CD1c-positive myeloid dendritic cell (primary cell): ENCODE measurements around the gene RIPOR2.
"Not testable (repeated sequence)": the region's sequence is repeated elsewhere in the genome, so short reads cannot be mapped to it uniquely, and the experiment has no call there.

ENCODE experiments used
- DNase-seq: peaks from one replicate; pipeline ENCODE4 v3.0.0-alpha.2; 2016; ENCODE audit errors: extremely low spot score

RIPOR2 gene

DNA sequence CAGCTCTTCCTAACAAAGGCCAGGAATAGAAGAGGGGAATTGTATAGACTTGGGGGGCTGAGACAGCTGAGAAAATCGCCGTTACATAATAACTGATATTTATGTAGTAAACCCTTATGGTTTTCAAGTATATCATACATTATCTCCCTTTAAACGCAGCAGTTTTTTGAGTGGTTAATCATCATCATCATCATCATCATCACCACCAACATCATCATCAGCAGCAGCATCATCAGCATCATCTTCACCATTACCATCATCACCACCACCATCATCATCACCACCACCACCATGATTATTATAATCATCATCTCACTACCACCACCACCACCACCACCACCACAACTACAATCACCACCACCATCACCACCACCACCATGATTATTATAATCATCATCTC lies 9.1 kb downstream of the RIPOR2 start:
- not testable (repeated sequence) for DNase-seq

- DNase-seq = no peak
Measured at GRCh38 chr6:24926192-24926591, 9.6 kb downstream of the RIPOR2 start.

GRCh38 chr6:24925661-24926060 lies 10.1 kb downstream of the RIPOR2 start:
- no peak for DNase-seq

DNA sequence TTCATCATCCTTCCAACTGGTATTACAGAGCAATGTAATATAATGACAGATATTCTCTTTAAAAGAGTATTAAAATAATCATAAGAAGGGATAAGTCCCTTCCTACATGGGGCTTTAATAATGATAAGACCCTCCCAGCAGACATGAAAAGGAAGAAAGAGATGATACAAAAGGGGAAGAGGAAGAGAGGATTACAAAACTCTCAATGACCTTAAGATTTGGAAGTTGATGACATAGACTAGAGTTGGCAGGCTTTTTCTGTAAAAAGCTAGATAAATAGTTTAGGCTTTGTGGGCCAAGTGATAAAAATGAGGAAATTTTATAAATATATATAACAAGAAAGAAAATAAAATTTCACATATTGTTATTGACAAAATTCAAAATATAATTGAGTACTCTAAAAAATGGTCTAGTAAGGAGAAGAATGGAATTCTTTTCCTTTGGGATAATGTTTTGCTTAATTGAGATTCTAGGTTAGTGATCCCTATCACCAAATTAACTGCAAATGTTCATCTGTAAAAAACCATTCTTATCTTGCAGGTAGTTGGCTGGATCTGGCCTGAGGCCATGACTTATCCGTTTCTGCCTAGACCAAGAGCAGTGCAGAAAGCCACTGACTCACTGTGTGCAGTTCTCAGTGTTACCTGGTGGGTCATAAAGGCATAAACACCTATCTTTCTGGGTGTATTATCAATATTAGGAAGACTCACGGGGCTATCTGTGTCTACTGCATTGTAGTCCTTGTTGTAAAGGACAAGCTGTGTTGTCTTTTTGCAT lies 11.0 kb downstream of the RIPOR2 start:
- peak; percentile 30 for DNase-seq

DNA sequence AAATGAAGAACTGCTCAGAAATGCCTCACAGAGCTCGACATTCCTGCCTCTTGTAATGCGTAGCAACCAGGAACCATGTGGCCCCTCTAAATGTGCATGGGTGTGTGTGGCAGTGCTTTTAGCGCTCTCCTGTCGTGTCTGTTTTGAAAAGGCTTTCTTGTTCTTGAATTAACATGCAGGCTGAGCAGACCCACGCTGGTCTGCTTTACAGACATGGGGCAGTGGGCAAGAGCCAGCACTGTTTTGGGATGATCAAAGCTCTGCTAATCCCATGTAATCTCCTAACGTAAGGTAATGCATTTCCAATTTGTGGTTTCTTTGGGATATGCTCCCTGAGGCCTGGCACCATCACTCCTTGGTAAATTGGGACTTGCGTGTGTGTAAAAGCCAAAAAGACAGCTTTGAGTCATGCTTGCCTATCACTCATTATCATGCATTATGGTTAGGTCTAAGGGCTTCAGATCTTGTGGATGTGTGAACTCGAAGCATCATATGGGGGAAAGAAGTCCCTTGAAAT lies 11.8 kb downstream of the RIPOR2 start:
- DNase-seq = no peak

DNA sequence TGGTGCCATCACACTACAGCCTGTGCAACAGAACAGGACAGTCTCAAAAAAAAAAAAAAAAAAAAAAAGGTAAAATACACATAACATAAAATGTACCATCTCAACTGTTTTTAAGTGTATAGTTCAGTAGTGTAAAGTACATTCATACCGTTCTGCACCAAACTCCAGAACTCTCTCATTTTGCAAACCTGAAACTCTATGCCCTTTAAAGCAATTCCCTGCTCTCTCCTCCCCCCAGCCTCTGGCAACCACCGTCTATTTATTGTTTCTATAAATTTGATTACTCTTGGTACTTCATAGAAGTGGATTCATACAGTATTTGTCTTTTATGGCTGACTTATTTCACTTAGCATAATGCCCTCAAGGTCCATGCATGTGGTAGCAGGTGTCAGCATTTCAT lies 12.9 kb downstream of the RIPOR2 start:
- DNase-seq = no peak

DNA sequence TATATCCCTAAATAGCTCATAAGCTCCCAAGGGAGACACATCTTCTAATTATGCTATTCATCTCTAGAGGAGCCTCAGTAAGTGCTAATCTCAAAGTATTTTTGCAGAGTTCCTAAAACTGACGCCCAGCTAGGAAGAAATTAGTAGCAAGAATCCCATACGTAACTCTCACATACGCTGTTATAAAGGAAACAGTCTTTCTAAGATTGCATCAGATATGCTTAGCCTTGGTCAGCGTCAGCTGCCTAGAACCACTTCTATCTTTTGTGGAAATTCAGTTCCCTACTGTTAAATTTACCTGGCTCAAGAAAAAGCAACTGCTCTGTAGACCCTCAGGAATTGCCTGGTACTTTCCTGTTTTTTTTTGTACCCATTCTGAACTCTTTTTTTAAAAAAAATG lies 13.6 kb downstream of the RIPOR2 start:
- peak; percentile 62 for DNase-seq

GRCh38 chr6:24920136-24920535 lies 15.6 kb downstream of the RIPOR2 start:
- no peak for DNase-seq

GRCh38 chr6:24919056-24919892 lies 16.5 kb downstream of the RIPOR2 start:
- DNase-seq = no peak

DNA sequence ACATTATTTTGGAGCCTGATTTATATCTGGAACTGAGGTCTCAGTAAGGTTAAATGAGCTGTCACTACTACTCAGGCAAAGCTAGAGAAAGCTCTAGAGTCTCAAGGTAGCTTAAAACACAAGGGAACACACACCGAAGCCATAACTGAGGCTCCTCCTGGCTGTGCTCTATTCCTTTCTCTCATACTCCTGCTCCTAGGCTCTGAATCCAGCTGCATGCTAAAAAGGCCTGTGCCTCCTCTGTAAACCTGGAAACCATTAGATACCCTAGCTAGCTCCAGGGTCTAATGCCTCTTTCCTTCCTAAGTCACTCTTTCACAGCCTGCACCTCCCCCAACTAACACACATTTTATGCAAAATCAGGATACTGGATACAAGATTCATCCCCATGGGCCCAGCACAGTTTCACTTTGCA lies 17.1 kb downstream of the RIPOR2 start:
- no peak for DNase-seq

- DNase-seq = no peak
Measured at GRCh38 chr6:24916496-24916895, 19.3 kb downstream of the RIPOR2 start.

DNA sequence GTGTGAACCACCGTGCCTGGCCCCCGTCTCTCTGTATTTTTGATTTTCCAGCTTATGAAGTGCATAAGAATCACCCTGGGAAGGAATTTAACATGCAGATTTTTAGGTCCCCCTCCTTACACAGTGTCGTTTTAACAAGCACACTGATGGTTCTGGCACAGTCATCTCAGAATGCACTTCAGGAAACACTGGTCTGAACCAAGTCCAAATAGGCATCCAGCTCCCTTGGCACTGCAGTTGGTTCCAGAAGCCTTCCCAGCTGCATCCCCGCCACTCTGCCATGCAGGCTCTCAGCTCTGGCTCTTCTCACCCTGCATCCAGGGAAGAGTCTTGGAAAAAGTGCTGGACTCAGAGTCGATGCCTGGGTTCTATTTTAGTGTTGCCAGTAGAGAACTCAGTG lies 20.1 kb downstream of the RIPOR2 start:
- DNase-seq = no peak

- DNase-seq = not testable (repeated sequence)
Measured at GRCh38 chr6:24914082-24914481, 21.7 kb downstream of the RIPOR2 start.

DNA sequence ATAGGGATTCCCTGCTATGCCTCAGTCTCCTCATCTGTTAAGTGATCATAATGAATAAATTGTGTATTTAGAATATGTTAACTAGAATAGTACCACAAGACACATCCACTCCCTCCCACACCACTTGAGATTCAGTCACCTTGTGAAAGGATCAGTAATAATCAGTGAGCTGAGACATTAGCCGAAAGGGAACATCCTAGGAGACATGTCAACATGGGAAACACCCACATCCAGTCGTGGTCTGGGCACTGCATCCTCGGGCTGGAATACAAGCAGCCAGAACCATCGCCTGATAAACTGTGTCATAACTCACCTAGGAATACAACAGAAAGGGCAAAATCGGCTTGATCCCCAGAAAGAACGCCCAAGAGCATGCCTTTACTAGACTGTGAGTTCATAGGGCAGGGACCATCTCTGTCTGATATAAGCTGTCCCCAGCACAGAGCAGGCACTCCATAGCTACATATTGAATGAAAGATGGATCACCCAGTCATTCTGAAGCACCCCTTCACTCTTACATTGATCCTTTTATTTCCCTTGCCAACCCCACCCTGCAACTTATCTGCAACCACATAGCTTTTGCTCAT lies 23.9 kb downstream of the RIPOR2 start:
- peak; percentile 23 for DNase-seq

DNA sequence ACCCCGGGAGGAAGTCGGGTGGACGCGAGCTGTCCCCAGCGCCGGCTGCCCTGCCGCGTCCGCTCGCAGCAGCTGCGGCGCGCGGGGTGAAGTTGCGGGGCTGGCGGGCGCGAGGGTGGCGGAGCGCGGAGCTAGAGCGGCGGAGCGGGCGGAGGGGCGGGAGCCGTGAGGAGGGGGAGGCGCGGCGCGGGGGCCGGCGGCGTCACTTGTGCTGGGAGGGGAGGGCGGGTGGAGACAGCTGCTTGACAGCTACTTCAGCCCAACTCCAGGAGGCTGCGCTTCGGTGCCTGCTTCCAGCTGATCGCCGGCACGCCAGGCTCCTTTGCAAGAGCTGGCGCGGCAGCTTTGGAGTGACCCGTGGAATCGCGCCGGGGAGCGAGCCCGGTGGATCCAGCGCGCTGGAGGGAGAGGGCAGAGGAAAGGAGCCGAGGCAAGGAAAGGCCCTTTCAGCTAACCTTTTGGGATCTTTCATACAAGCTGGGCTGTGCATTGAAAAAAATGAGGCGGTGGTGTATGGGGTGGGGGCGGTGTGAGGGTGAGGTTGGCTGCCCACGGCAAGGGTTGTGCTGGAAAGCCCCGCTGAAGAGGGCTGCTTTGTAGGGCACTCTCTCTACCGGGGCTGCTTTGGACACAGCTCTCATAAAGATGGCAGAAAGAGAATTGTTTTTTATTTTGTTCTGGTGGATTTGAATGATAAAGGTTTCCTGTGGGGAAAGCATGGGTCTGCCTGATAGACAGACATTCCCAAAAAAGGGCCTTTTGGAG lies 24.6 kb downstream of the RIPOR2 start:
- peak; percentile 62 for DNase-seq

GRCh38 chr6:24910331-24910960 lies 25.3 kb downstream of the RIPOR2 start:
- no peak for DNase-seq

GRCh38 chr6:24909241-24910216 lies 26.2 kb downstream of the RIPOR2 start:
- no peak for DNase-seq

- DNase-seq = no peak
Measured at GRCh38 chr6:24908650-24909035, 27.1 kb downstream of the RIPOR2 start.

- peak; percentile 34 for DNase-seq
Measured at GRCh38 chr6:24907919-24908649, 27.7 kb downstream of the RIPOR2 start.
